ENCODE results near the gene PM20D1.
"Not testable (repeated sequence)": the region's sequence is repeated elsewhere in the genome, so short reads cannot be mapped to it uniquely, and the experiment has no call there.

- not testable (repeated sequence) for TF ChIP-seq CTCF (IDR thresholded peaks at IDR 0.05 in 4 of 5, conservative IDR thresholded peaks at IDR 0.05 in 1 of 5); POLR2A (IDR thresholded peaks at IDR 0.05)
Observed at GRCh38 chr1:205889706-205890105, 39.8 kb upstream of the PM20D1 start.

All from gastrocnemius medialis (tissue), 4 donors.